CD4-positive, alpha-beta T cell treated with Interleukin-2 at 100 ng/mL for 4 hours (primary cell): ENCODE data around the gene SLC35F6.
A peak's percentile ranks its signal among the peaks of the same experiment; 100 is the strongest.
"Not testable (repeated sequence)": the region's sequence is repeated elsewhere in the genome, so short reads cannot be mapped to it uniquely, and the experiment has no call there.

Experiments
- DNase-seq: peaks from one replicate; pipeline ENCODE4 v3.0.0-alpha.2; 2020; ENCODE audit warnings: low spot score

SLC35F6 gene

GRCh38 chr2:26784570-26785234 lies 20.6 kb downstream of the SLC35F6 start:
- DNase-seq: no peak

DNA sequence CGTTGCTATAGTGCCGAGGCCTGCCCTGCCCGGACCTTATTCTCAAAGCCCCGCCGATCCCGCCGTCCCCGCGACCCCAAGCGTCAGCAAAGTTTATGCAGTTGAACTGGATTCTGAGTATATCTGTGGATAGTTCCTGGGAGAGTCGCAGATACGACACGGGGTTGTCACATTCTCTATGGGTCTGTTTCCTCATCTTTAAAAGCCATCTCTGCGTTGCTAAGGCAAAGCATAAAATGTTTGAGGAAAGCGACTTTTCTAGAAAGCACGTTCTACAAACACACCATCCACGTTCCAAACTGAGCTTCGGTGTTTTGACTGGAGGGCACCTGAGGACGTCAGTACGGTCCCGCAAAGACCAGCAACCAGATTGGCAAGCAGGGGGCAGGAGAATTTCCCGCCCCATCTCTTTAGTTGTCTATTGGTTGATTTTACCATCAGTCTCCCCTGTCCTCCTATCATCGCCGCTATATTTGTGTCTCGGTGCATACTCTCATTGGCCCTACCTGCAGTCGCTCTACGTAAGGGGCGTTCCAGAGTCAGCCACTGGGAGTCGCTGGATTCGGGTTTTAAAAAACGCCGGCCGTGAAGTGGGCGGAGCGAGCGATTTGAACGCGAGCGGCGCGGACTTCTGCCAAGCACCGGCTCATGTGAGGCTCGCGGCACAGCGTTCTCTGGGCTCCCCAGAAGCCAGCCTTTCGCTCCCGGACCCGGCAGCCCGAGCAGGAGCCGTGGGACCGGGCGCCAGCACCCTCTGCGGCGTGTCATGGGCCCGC lies 21.5 kb downstream of the SLC35F6 start, which contains the start of gene CENPA:
Gene CENPA, plus strand, starts transcription at position 626 of the 776 bp plus-strand sequence. Its CDS starts 141 bp downstream, at position 767.
- DNase-seq: peak; percentile 99

DNA sequence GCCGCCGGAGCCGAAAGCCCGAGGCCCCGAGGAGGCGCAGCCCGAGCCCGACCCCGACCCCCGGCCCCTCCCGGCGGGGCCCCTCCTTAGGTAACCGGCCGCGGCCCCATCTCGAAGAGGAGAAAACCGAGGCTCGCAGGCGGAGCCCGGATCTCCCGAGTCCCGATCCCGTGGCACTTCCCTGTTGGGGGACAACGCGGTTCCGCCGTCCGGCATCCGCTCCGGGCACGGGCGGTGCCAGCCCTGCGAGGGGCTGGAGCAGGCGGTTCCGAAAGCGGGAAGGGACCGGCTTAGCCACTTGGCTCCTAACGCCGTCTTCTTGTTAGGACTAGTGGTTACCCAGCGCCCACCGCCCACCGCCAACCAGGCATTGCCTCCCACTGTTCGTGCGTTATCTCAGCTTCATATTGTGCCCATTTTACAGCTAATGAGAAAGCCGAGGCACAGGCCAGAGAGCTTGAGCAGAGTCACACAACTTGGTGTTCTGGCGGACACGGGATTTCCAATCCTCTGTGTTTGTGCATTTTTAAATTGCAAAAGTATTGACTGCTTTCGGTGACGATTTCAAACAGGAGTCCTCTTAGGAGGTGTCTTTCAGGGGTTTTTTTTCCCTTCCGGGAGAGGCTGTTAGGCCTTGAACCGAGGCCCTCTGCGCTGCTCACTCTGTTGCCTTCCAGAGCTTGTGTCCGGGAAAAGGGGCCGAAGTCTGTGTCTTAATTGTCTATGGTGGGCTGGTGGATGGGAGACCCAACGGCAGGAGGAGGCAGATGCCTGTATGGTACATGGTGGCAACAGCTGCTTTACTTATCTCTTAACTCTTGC lies 22.3 kb downstream of the SLC35F6 start:
- DNase-seq: no peak

DNA sequence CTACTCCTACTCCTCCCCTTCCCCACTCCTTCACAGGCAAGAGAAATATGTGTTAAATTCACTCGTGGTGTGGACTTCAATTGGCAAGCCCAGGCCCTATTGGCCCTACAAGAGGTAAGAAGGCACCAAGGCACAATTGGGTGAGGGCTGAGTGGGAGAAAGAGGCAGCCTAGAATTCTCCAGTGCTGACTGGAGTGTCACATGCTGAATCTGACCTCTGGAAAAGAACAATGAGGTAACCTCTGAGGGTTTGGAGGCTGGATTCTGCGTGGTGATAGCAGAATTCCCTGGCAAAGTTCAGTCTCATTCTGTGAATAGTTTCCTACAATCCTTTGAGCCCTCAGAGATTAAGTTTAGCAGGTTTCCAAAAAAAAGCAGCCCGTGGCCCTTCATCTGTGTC lies 28.6 kb downstream of the SLC35F6 start:
- no peak for DNase-seq

DNA sequence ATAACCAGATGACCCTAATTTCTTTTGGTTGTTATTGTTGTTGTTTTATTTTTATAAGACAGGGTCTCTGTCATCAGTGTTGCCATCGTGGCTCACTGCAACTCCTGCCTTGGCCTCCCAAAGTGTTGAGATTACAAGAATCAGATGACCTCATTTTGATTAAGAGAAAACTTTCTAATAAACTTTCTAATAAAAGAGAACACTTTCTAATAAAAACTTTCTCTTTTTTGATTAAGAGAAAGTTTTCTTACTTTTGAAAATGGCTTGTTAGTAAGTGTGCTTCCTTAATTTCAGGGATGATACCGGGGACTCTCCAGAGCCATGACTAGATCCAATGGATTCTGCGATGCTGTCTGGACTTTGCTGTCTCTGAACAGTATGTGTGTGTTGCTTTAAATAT lies 29.4 kb downstream of the SLC35F6 start:
- no peak for DNase-seq

- DNase-seq: not testable (repeated sequence)
Observed at GRCh38 chr2:26795135-26795534, 31.1 kb downstream of the SLC35F6 start.

DNA sequence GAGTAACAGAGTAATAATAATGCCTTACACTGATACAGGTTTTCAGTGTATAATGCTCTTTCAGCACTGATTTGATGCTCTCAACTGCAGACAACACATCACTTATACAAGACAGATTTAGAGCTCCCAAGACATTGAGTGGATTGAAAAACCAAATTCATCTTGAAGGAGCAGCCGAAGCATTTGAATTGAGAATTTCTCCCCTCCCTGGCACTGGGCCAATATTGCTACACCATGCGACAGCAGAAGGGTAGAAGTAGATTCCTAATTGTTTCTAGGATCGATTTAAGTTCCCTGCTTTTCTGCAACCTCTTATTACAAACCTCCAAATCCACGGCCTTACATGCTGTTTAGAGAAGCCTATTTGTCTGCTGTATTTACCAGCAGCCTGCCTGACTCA lies 37.2 kb downstream of the SLC35F6 start:
- no peak for DNase-seq

GRCh38 chr2:26801796-26802195 lies 37.7 kb downstream of the SLC35F6 start:
- DNase-seq: no peak

DNA sequence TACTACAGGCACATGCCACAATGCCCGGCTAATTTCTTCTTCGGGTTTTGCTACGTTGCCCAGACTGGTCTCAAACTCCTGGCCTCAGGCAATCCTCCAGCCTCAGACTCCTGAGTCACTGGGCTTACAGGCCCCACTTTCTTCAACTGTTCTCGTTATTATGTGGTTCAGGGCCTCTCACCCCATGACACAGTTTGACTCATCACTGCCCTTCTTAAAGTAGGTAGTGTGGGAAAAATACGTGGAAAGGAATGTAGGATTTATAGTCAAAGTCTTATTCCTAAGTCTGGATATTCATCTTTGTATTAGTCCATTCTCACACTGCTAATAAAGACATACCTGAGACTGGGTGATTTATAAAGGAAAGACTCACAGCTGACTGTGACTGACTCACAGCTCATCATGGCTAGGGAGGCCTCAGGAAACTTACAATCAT lies 41.2 kb downstream of the SLC35F6 start:
- DNase-seq: no peak

GRCh38 chr2:26807788-26808460 lies 43.8 kb downstream of the SLC35F6 start:
- no peak for DNase-seq

- no peak for DNase-seq
Observed at GRCh38 chr2:26809211-26809610, 45.1 kb downstream of the SLC35F6 start.

DNA sequence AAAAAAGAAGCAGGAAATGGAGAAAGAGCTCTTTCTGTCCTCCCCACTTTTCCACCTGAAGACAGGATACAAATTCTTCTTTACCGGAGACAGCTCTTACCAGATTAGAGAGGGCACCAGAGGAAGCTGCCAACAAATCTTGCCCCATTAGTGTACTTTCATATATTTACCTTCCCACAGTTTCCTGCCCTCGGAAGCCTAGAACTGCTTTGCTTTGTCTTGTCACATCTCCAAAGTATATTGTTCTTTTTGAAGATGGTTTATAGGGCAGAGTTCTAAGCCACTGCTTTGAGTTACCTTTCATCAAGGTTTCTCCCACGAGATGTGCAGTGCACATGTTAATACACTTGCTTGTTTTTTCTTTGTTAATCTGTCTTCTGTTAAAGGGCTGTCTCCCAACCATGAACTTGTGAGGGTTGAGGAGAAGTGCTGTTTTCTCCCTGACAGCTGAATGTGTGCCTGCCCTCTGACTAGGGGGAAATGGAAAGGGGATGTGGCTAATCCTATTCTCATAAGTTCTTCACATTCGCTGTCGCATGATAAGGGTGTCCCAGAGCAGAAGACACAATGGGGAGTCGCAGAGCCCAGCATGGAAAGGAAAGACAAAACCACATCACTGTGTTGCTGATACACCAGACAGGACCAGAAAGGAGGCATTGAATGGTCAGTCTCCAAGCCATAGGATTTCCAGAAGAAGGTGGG lies 45.9 kb downstream of the SLC35F6 start:
- DNase-seq: no peak

DNA sequence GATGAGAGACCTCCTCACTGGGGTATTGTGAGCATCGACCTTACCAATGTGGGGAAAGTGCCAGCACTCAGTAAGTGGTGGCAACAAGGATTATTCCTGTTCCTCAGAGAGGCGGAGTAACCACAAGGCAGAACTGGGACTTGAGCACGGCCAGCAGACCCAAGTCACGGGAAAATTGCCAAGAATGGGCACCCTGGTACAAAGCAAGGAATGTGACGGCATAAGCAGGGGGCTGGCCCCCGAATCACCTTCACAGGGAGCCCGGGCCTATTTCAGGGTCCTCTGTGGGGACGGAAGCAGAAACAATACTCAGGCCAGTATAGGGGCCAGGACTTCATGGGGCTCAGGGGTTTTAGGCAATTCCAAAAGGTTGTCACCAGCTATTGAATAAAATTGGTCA lies 47.2 kb downstream of the SLC35F6 start:
- no peak for DNase-seq

GRCh38 chr2:26811791-26812694 lies 48.0 kb downstream of the SLC35F6 start:
- DNase-seq: no peak

DNA sequence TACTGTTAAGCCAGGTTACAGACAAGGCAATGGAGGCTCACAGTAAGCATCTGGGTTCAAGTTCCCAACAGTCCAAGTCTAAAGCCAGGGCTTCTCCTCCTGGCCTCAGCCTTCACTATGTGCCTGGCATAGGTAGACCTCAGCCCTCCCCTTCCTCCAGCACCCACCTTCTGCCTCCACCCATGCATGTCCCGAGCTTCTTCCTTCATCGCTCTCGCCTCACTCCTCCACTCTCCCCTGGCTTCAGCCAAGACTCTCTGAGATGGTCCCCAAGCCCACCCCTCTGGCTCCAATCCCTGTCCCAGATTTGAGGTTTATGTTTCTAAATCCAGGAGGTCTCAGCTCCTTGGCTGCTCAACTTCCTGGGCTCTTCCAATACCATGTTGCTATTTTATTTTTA lies 48.6 kb downstream of the SLC35F6 start:
- DNase-seq: no peak

DNA sequence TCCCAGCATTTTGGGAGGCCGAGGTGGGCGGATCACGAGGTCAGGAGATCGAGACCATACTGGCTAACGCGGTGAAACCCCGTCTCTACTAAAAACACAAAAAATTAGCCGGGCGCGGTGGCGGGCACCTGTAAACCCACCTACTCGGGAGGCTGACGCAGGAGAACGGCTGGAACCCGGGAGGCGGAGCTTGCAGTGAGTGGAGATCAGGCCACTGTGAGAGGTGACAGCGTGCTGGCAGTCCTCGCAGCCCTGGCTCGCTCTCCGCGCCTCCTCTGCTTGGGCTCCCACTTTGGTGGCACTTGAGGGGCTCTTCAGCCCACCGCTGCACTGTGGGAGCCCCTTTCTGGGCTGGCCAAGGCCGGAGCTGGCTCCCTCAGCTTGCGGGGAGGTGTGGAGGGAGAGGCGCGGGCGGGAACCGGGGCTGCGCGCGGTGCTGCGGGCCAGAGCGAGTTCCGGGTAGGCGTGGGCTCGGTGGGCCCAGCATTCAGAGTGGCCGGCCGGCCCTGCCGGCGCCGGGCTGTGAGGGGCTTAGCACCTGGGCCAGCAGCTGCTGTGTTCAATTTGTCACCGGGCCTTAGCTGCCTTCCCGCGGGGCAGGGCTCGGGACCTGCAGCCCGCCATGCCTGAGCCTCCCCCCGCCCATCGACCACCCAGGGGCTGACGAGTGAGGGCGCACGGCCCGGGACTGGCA lies 50.1 kb downstream of the SLC35F6 start:
- not testable (repeated sequence) for DNase-seq

DNA sequence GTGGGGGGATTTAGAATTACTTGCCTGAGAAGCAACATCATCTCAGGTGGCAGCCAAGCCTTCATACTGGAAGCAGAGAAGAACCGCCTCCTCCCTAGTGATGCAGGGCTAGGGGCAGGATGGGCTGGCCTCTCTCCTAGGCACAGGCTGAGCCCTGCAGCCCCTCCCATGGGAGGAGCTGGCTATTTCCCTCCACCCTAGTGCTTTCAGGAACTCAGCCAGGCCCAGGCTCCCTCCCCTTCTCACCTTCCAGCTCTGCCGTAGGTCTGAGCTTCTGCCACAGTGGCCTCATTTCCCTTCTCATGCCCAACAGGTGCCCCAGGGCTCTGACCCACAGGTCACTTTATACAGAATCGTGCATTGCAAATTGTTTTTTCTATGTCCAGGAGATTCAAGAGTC lies 52.8 kb downstream of the SLC35F6 start:
- DNase-seq: no peak

DNA sequence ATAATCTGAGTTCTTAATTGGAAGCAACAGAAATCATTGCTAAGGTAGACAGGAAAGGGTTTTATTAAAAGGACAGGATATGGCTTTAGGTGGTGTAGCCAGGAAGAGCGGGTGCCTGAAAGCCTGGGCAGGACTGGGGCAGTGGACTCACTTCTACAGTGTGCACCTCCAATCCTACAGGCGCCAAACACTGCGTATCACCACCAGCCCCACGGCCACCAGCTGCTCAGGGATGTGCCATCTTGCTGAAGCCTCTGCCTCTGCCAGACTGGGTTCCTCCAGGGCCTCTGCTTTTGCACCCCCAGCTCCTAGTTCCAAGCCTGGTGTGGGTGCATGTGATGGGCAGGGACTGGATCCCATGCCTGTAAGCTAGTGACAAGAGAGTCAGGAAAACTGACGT lies 54.2 kb downstream of the SLC35F6 start:
- no peak for DNase-seq

GRCh38 chr2:26818972-26819371 lies 54.9 kb downstream of the SLC35F6 start:
- DNase-seq: no peak

GRCh38 chr2:26820932-26821331 lies 56.8 kb downstream of the SLC35F6 start:
- DNase-seq: no peak
